ENCODE data around the gene UTP14A. TPM values are rescaled to one million over a fixed set of nuclear protein-coding genes. Genes with fewer than 3 reads are reported as not detected.
"Not testable (repeated sequence)": the region's sequence is repeated elsewhere in the genome, so short reads cannot be mapped to it uniquely, and the experiment has no call there.

The UTP14A gene, protein sequence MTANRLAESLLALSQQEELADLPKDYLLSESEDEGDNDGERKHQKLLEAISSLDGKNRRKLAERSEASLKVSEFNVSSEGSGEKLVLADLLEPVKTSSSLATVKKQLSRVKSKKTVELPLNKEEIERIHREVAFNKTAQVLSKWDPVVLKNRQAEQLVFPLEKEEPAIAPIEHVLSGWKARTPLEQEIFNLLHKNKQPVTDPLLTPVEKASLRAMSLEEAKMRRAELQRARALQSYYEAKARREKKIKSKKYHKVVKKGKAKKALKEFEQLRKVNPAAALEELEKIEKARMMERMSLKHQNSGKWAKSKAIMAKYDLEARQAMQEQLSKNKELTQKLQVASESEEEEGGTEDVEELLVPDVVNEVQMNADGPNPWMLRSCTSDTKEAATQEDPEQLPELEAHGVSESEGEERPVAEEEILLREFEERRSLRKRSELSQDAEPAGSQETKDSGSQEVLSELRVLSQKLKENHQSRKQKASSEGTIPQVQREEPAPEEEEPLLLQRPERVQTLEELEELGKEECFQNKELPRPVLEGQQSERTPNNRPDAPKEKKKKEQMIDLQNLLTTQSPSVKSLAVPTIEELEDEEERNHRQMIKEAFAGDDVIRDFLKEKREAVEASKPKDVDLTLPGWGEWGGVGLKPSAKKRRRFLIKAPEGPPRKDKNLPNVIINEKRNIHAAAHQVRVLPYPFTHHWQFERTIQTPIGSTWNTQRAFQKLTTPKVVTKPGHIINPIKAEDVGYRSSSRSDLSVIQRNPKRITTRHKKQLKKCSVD
- total RNA-seq = 9.7 and 23.1 TPM in 2 replicates

DNA sequence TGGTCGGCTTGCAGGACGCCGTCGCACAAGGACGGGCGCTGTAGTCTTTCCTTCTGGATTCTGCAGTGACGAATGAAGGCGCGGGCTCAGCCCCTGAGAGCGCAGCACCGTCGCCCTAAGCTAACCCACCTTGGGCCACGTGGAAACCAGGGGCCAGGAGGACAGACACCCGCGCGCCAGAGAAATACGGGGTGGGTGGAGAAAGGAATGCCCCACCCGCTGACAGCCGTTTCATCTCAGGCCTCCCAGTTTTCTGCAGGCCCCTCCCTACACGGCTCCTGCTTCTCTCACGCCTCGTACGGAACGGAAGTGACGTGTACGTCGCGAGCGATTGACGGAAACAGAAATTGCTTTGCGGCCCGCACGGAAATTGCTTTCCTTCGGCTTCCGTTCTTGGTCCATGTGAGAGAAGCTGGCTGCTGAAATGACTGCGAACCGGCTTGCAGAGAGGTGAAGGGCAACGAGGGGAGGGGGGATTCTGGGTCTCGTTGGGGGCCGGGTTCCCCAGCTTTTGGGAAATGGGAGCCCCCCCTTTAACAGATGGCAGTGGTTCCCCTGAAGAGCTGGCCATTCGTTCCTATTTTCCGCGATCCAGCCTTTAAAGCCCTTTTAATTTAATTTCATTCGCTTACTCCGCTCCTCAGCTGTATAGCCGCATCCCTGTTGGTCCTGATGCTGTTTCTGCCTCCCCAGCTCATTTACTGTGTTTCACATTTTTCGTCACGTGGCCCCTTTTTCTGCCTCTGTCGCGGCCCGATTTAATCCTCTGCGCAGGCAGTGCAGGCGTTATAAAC is at the start of gene UTP14A:
Gene UTP14A, plus strand, starts transcription at position 378 of the 794 bp plus-strand sequence. Its CDS starts 47 bp downstream, at position 425.
- peak; percentile 31 for DNase-seq (ENCODE audit: low read depth)
- peak within 1 kb of the TSS; percentile 83 for H3K4me3 ChIP-seq (ENCODE audit: low read depth, low read length)
- TF ChIP-seq, protein P1, sequence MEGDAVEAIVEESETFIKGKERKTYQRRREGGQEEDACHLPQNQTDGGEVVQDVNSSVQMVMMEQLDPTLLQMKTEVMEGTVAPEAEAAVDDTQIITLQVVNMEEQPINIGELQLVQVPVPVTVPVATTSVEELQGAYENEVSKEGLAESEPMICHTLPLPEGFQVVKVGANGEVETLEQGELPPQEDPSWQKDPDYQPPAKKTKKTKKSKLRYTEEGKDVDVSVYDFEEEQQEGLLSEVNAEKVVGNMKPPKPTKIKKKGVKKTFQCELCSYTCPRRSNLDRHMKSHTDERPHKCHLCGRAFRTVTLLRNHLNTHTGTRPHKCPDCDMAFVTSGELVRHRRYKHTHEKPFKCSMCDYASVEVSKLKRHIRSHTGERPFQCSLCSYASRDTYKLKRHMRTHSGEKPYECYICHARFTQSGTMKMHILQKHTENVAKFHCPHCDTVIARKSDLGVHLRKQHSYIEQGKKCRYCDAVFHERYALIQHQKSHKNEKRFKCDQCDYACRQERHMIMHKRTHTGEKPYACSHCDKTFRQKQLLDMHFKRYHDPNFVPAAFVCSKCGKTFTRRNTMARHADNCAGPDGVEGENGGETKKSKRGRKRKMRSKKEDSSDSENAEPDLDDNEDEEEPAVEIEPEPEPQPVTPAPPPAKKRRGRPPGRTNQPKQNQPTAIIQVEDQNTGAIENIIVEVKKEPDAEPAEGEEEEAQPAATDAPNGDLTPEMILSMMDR (conservative IDR thresholded peaks at IDR 0.05; ENCODE audit: low read depth, low read length) = no peak

DNA sequence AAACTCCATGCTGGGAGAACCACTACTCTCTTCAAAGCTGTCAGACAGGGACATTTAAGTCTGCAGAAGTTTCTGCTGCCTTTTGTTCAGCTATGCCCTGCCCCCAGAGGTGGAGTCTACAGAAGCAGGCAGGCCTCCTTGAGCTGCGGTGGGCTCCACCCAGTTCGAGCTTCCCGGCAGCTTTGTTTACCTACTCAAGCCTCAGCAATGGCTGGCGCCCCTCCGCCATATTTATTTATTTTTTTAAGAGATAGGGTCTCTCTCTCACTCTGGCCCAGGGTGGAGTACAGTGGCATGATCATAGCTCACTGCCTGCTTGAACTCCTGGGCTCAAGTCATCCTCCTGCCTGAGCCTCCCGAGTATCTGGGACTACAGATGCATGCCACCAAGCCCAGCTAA is 46.8 kb upstream of the UTP14A start:
- H3K4me3 ChIP-seq (ENCODE audit: low read depth, low read length) = not testable (repeated sequence)

DNA sequence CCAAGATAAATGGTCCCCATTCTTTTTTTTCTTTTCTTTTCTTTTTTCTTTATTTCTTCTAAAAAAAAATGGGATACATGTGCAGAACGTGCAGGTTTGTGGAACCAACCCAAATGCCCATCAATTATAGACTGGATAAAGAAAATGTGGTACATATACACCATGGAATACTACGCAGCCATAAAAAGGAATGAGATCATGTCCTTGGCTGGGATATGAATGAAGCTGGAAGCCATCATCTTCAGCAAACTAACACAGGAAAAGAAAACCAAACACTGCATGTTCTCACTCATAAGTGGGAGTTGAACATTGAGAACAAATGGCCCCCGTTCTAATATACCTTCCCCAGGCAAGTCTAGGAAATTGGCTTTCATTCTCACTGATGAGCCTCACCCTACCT is 39.6 kb upstream of the UTP14A start:
- not testable (repeated sequence) for DNase-seq (ENCODE audit: low read depth)

More for the DNA sequence above, 46.8 kb upstream of the UTP14A start:
- DNase-seq (ENCODE audit: low read depth) = not testable (repeated sequence)

DNA sequence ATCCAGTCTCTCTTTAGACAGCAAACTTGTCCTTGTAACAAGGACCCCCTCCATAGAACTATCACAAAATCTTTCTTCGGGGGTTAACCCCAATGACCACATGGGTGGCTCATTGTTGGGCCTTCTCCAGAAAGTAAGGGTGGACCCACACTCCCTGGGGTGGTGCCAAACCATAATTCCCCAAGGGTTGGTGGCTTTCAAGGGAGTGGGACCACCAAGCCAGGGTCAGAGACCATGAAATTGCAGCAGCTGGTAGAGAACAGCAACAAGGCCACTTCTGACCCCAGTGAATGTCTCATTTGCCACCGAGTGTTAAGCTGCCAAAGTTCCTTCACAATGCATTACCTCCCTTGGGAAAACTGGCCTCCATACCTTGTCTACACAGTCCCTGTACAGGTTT is 33.4 kb upstream of the UTP14A start:
- no peak for DNase-seq (ENCODE audit: low read depth)
- TF ChIP-seq, protein P1 (conservative IDR thresholded peaks at IDR 0.05; ENCODE audit: low read depth, low read length) = no peak
- no peak overlapping the region for H3K4me3 ChIP-seq (ENCODE audit: low read depth, low read length)

More for the DNA sequence above, 39.6 kb upstream of the UTP14A start:
- not testable (repeated sequence) for H3K4me3 ChIP-seq (ENCODE audit: low read depth, low read length)

DNA sequence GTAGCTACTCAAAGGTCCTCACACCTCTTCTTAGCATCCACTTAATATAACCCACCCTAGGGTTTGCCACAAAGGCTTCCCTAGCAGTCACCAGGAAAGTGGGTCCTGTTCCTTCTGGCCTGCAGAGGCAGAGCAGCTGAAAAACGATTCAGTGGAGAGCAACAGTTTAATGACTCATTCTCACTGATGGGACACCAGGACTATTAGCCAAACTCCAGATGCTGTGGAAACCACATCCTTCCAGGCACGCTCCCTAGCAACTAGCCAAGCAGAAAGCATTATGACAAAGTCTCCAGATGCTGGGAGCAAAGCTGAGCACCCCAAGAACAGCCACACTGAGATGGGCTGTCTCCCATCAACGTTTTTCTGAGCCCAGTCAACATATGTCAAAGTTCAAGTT is 30.3 kb upstream of the UTP14A start:
- no peak overlapping the region for H3K4me3 ChIP-seq (ENCODE audit: low read depth, low read length)
- peak; percentile 13 for DNase-seq (ENCODE audit: low read depth)
- TF ChIP-seq, protein P1 (conservative IDR thresholded peaks at IDR 0.05; ENCODE audit: low read depth, low read length) = no peak

DNA sequence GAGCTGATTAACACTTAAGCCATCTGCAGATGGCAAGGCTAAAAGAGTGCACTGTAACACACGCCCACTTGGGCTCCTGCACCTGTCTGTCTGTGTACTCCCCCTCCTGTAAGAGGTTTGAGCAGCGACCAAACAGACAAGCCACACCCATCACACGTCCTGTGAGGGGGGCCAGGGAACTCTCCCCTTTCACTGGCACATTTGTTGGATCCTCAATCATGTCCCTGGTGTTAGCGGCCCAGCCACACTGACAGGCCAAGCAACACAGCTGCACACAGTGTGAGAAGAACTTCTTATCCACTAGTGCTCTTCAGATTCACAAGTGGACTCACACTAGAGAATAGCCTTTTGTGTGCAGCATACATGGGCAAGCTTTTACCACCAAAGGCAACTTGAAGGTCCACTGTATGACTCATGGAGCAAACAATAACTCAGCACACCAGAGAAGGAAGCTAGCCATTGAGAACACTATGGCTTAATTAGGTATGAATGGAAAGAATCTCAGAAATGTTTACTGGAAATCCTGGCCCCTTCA is 29.1 kb upstream of the UTP14A start:
- DNase-seq (ENCODE audit: low read depth) = peak; percentile 31
- TF ChIP-seq, protein P1 (conservative IDR thresholded peaks at IDR 0.05; ENCODE audit: low read depth, low read length) = no peak
- no peak overlapping the region for H3K4me3 ChIP-seq (ENCODE audit: low read depth, low read length)

DNA sequence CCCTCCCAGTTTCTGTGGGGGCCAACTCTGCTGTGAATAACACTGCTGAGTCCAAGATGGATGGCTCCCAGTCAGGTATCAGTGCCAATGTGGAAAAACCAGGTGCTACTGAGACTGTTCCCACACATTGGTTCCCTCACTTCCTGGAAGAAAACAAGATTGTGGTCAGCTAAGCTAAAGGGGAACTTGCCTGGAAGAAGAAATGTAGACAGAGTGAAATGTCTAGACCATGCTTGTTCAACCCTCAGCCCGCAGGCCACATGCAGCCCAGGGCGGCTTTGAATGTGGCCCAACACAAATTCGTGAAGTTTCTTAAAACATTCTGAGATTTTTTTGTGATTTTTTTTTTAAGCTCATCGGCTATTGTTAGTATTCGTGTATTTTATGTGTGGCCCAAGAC is 28.6 kb upstream of the UTP14A start:
- TF ChIP-seq, protein P1 (conservative IDR thresholded peaks at IDR 0.05; ENCODE audit: low read depth, low read length) = no peak
- H3K4me3 ChIP-seq (ENCODE audit: low read depth, low read length) = no peak overlapping the region
- DNase-seq (ENCODE audit: low read depth) = no peak
